Type B pancreatic cell (in vitro differentiated cells): ENCODE measurements around the gene HERC3. TPM values are rescaled to one million over a fixed set of nuclear protein-coding genes. Genes with fewer than 3 reads are reported as not detected.
A peak's percentile ranks its signal among the peaks of the same experiment; 100 is the strongest.

Source experiments
- DNase-seq: peaks from one replicate; pipeline ENCODE4 v3.0.0; 2021; ENCODE audit warnings: mixed read lengths; ENCODE audit not compliant: unreplicated experiment; ENCODE audit errors: extremely low spot score
- H3K27ac Mint-ChIP-seq: 2 replicates; pipeline ENCODE4 v1.8.0; 2021; ENCODE audit warnings: mild to moderate bottlenecking, mixed read lengths
- H3K27me3 Mint-ChIP-seq: 2 replicates; pipeline ENCODE4 v1.8.0; 2021; ENCODE audit warnings: mixed read lengths
- H3K36me3 Mint-ChIP-seq: 2 replicates; pipeline ENCODE4 v1.8.0; 2021; ENCODE audit warnings: mixed read lengths
- H3K4me1 Mint-ChIP-seq: one replicate; pipeline ENCODE4 v1.8.0; 2021; ENCODE audit warnings: mixed read lengths; ENCODE audit not compliant: unreplicated experiment
- H3K4me3 Mint-ChIP-seq: 2 replicates; pipeline ENCODE4 v1.8.0; 2021; ENCODE audit warnings: mild to moderate bottlenecking, mixed read lengths
- H3K9me3 Mint-ChIP-seq: 2 replicates; pipeline ENCODE4 v1.8.0; 2021; ENCODE audit warnings: mixed read lengths
- CTCF ChIP-seq: fragments of 200-600 bp; sonication (generic); conservative IDR thresholded peaks from 2 replicates; pipeline ENCODE4 v1.5.0; 2021; ENCODE audit warnings: antibody characterized with exemption, mild to moderate bottlenecking
- total RNA-seq: library from RNA; stranded (reverse); gene quantifications from 2 replicates; pipeline ENCODE4 v1.2.1, GENCODE V29; 2021; ENCODE audit warnings: low replicate concordance

Gene HERC3
- total RNA-seq, 1 donor from 2014 or later, result 14.1 TPM

DNA sequence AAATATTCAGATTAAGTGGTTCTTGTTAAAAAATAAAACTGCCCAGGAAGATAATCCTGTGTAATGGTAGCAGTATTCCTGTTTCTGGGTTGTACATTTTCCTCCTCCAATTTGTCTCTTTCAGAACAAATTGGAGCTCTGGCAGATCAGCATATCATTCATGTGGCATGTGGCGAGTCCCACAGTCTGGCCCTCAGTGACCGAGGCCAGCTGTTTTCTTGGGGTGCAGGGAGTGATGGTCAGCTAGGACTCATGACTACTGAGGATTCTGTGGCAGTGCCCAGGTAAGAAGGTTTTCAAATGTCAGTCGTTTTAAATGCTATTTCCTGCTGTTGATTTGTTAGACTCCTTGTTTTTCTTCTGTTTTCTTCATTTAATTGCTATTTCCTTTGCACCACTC, 57.4 kb downstream of the HERC3 start:
- DNase-seq, result no peak
- TF ChIP-seq CTCF, result no peak
- no peaks in the 10 kb centered on the region for H3K4me1 Mint-ChIP-seq
- no peak overlapping the region for H3K4me3 Mint-ChIP-seq
- no peaks in the 10 kb centered on the region for H3K9me3 Mint-ChIP-seq
- H3K27me3 Mint-ChIP-seq, result no peaks in the 10 kb centered on the region
- H3K27ac Mint-ChIP-seq, result no peak overlapping the region
- H3K36me3 Mint-ChIP-seq, result no peaks in the 10 kb centered on the region

DNA sequence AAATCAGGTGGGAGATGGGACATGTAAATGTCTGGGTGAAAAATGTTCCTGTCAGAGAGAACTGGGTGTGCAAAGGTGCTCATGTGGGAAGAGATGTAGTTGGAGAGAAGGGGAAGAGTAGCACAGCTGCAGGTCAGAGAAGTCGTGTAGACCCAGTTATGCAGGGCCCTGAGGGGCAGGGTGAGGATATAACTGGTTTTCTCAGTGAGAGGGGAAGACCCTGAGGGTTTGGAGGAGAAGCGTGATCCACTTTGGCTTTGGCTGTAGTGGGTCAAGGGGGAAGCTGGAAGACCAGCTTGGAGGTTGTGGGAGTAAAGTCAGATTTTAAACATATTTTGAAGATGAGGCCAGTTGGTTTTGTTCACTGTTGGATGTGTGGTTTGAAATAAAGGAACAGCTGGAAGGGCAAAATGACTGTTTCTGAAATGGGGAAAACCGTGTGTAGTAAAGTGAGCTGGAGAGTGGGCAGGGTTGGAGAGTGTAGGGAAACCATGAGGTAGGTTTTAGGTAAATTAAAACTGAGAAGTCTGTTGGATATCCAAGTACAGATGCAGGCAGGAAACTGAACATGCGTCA, 61.2 kb downstream of the HERC3 start:
- Mint-ChIP-seq H3K27ac (no peak overlapping the region), H3K4me3 (no peak overlapping the region), H3K27me3 (no peaks in the 10 kb centered on the region), H3K4me1 (no peaks in the 10 kb centered on the region), H3K9me3 (no peaks in the 10 kb centered on the region), H3K36me3 (peaks cover 13% of the 10 kb centered on the region)
- TF ChIP-seq CTCF, result no peak
- no peak for DNase-seq

DNA sequence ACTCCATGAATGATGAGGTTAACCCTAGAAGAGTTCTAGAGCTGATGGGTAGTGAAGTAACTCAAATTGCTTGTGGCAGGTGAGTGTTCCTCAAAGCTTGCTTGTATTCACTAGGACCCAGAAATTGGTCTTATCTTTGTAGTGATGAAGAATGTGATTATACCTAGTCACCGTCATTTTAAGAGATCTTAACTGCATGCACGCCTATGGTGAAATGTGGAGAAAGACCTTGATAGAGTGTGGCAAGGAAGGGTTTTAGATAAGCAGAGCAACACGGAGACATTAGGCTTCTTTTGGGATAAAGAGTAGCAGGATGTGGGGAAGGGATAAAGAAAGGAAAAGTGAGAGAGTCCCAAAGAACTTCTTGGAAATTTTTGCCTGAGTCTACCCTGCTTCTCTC, 62.9 kb downstream of the HERC3 start:
- Mint-ChIP-seq H3K27me3 (no peaks in the 10 kb centered on the region), H3K4me3 (no peak overlapping the region), H3K4me1 (peaks cover 7% of the 10 kb centered on the region), H3K9me3 (no peaks in the 10 kb centered on the region), H3K36me3 (peaks cover 13% of the 10 kb centered on the region), H3K27ac (no peak overlapping the region)
- TF ChIP-seq CTCF, result no peak
- no peak for DNase-seq

- no peak for DNase-seq
- H3K9me3 Mint-ChIP-seq, result no peaks in the 10 kb centered on the region
- no peaks in the 10 kb centered on the region for H3K27me3 Mint-ChIP-seq
- H3K4me1 Mint-ChIP-seq, result peaks cover 15% of the 10 kb centered on the region
- peaks cover 13% of the 10 kb centered on the region for H3K36me3 Mint-ChIP-seq
- H3K27ac Mint-ChIP-seq, result no peak overlapping the region
- H3K4me3 Mint-ChIP-seq, result no peak overlapping the region
- peak; percentile 71 for TF ChIP-seq CTCF
Measured at GRCh38 chr4:88659055-88659889, 67.0 kb downstream of the HERC3 start.

DNA sequence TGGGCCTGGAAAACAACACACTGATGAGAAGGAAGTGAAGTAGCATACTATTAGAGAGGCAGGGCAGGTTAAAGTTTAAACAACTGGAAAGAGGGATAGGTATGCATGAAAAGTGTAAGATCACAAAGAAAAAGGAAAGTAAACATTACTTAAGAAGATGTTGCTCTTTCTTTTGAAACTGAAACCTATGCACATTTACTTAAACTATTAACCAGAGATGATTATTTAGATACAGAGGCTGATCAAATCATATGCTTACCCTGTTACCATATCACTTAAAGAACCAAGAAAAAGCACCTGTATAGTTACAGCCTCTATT, 67.6 kb downstream of the HERC3 start:
- no peak overlapping the region for H3K4me3 Mint-ChIP-seq
- TF ChIP-seq CTCF, result no peak
- H3K27ac Mint-ChIP-seq, result no peak overlapping the region
- no peaks in the 10 kb centered on the region for H3K27me3 Mint-ChIP-seq
- no peak for DNase-seq
- H3K4me1 Mint-ChIP-seq, result peaks cover 15% of the 10 kb centered on the region
- H3K9me3 Mint-ChIP-seq, result no peaks in the 10 kb centered on the region
- H3K36me3 Mint-ChIP-seq, result peaks cover 15% of the 10 kb centered on the region
